GM12878 (cell line): ENCODE results near the gene SPOP. TPM values are rescaled to one million over a fixed set of nuclear protein-coding genes. Genes with fewer than 3 reads are reported as not detected.

Experiments used
- BMI1 ChIP-seq: fragments of 450-650 bp; IDR thresholded peaks from 2 replicates; pipeline ENCODE4 v1.6.1; 2016; ENCODE audit warnings: mild to moderate bottlenecking, moderate library complexity, borderline replicate concordance
- CBX3 ChIP-seq: fragments of 200-600 bp; sonication (generic); IDR thresholded peaks from 2 replicates; pipeline ENCODE4 v1.6.1; 2016; ENCODE audit warnings: low read depth, borderline replicate concordance
- CHD2 ChIP-seq: IDR thresholded peaks from 2 replicates; pipeline ENCODE4 v1.6.1; 2011; ENCODE audit warnings: low read depth, low read length, improper control_type of control experiment, borderline replicate concordance
- CHD4 ChIP-seq: fragments of 200-600 bp; sonication (generic); IDR thresholded peaks from 2 replicates; pipeline ENCODE4 v1.6.1; 2016; ENCODE audit warnings: mild to moderate bottlenecking
- CREB1 ChIP-seq: IDR thresholded peaks from 2 replicates; pipeline ENCODE4 v1.6.1; 2012; ENCODE audit warnings: low read depth, mild to moderate bottlenecking, inconsistent platforms
- CREM ChIP-seq: IDR thresholded peaks from 2 replicates; pipeline ENCODE4 v1.6.1; 2014; ENCODE audit warnings: antibody characterized with exemption, low read depth
- DPF2 ChIP-seq: fragments of 450-650 bp; IDR thresholded peaks from 2 replicates; pipeline ENCODE4 v1.6.1; 2017; ENCODE audit warnings: mild to moderate bottlenecking
- EP300 ChIP-seq, 2 experiments: fragments of 150-350 bp in 1 of 2; IDR thresholded peaks; 2 replicates each; pipeline ENCODE4 v1.6.1; 2011 to 2012; ENCODE audit warnings: low read depth in 2 of 2, low read length in 2 of 2, borderline replicate concordance in 1 of 2, improper control_type of control experiment in 1 of 2, inconsistent platforms in 1 of 2; ENCODE audit not compliant: control insufficient read depth in 1 of 2
- ESRRA ChIP-seq: IDR thresholded peaks from 2 replicates; pipeline ENCODE4 v1.6.1; 2012; ENCODE audit warnings: mild to moderate bottlenecking, low read length, improper control_type of control experiment
- FOXK2 ChIP-seq: fragments of 450-650 bp; IDR thresholded peaks from 2 replicates; pipeline ENCODE4 v1.6.1; 2017; ENCODE audit warnings: mild to moderate bottlenecking, moderate library complexity
- FOXM1 ChIP-seq: IDR thresholded peaks from 2 replicates; pipeline ENCODE4 v1.6.1; 2012; ENCODE audit warnings: low read depth, mild to moderate bottlenecking, inconsistent platforms, low read length, moderate library complexity
- HCFC1 ChIP-seq: fragments of 150-350 bp; IDR thresholded peaks from 2 replicates; pipeline ENCODE4 v1.6.1; 2014; ENCODE audit warnings: low read length
- IKZF1 ChIP-seq: fragments of 450-650 bp; conservative IDR thresholded peaks from 2 replicates; pipeline ENCODE4 v1.6.1; 2017; ENCODE audit warnings: antibody characterized with exemption, mild to moderate bottlenecking
- IRF5 ChIP-seq: fragments of 450-650 bp; IDR thresholded peaks from 2 replicates; pipeline ENCODE4 v1.6.1; 2017; ENCODE audit warnings: borderline replicate concordance
- MYB ChIP-seq: fragments of 150-350 bp; IDR thresholded peaks from 2 replicates; pipeline ENCODE4 v1.6.1; 2014; ENCODE audit warnings: mild to moderate bottlenecking, low read depth, low read length, borderline replicate concordance
- NR2C1 ChIP-seq: fragments of 450-650 bp; IDR thresholded peaks from 2 replicates; pipeline ENCODE4 v1.6.1; 2017; ENCODE audit warnings: antibody characterized with exemption, mild to moderate bottlenecking, moderate library complexity
- RB1 ChIP-seq: fragments of 450-650 bp; formaldehyde crosslinking; IDR thresholded peaks from 2 replicates; pipeline ENCODE4 v1.6.1; 2017; ENCODE audit warnings: mild to moderate bottlenecking, borderline replicate concordance
- RFX5 ChIP-seq: IDR thresholded peaks from 2 replicates; pipeline ENCODE4 v1.6.1; 2011; ENCODE audit warnings: low read depth, low read length, improper control_type of control experiment
- SUZ12 ChIP-seq: fragments of 200-600 bp; sonication (generic); IDR thresholded peaks from one replicate; pipeline ENCODE4 v1.6.1; 2018; ENCODE audit warnings: antibody characterized with exemption, mild to moderate bottlenecking; ENCODE audit not compliant: unreplicated experiment
- TCF12 ChIP-seq: IDR thresholded peaks from 2 replicates; pipeline ENCODE4 v1.6.1; 2011; ENCODE audit warnings: low read depth, mild to moderate bottlenecking, low read length
- USF1 ChIP-seq: IDR thresholded peaks from 2 replicates; pipeline ENCODE4 v1.6.1; 2011; ENCODE audit warnings: borderline replicate concordance, low read depth, mild to moderate bottlenecking, moderate library complexity, mixed read lengths, low read length; ENCODE audit not compliant: insufficient read depth; ENCODE audit errors: extremely low read length
- YBX1 ChIP-seq: fragments of 450-650 bp; IDR thresholded peaks from 2 replicates; pipeline ENCODE4 v1.6.1; 2016; ENCODE audit warnings: antibody characterized with exemption
- ZNF217 ChIP-seq: fragments of 450-650 bp; IDR thresholded peaks from 2 replicates; pipeline ENCODE4 v1.6.1; 2017; ENCODE audit warnings: antibody characterized with exemption, mild to moderate bottlenecking
- ZZZ3 ChIP-seq: IDR thresholded peaks from 2 replicates; pipeline ENCODE4 v1.6.1; 2011; ENCODE audit warnings: low read depth; ENCODE audit not compliant: control insufficient read depth, insufficient read length
- polyA plus RNA-seq, 11 experiments: library from polyadenylated mRNA; depleted of rRNA in 4 of 11; unstranded in 6 of 11; stranded (reverse) in 5 of 11; fragments of >200 nt; fragmentation: Nextera tagmentation in 4 of 11; fragmentation: Illumina TruSeq in 1 of 11; extraction: Ambion mirVana in 4 of 11; extraction: Trizol in 1 of 11; gene quantifications; 1 replicate in 1 of 11; 2 replicates in 10 of 11; pipeline versions ENCODE4 v1.2.1 to v1.2.3, GENCODE V29; 2011 to 2016; ENCODE audit warnings: inconsistent platforms in 2 of 11, missing spikeins in 2 of 11, low read depth in 1 of 11
- total RNA-seq, 4 experiments: library from RNA; depleted of rRNA in 3 of 4; stranded (reverse); fragments of >200 nt in 3 of 4; fragmentation: Illumina TruSeq in 1 of 4; extraction: Trizol in 1 of 4; gene quantifications; 2 replicates each; pipeline versions ENCODE4 v1.2.1 to v1.2.3, GENCODE V29; 2013 to 2021
- TF ChIP-seq, protein P1 (sequence below): IDR thresholded peaks from 2 replicates; pipeline ENCODE4 v1.6.1; 2011; ENCODE audit warnings: low read depth, mild to moderate bottlenecking, low read length, moderate library complexity, borderline replicate concordance; ENCODE audit errors: extremely low read depth
- TF ChIP-seq, protein P2 (sequence below): fragments of 450-650 bp; IDR thresholded peaks from 2 replicates; pipeline ENCODE4 v1.6.1; 2017; ENCODE audit warnings: mild to moderate bottlenecking, moderate library complexity

SPOP gene
- total and polyA plus RNA-seq, 10 of the 15 experiments (the other 5 are each of a cell fraction or from before 2014, with no cell fraction given) = 35.1 to 80.4 (median 44.7) TPM

DNA sequence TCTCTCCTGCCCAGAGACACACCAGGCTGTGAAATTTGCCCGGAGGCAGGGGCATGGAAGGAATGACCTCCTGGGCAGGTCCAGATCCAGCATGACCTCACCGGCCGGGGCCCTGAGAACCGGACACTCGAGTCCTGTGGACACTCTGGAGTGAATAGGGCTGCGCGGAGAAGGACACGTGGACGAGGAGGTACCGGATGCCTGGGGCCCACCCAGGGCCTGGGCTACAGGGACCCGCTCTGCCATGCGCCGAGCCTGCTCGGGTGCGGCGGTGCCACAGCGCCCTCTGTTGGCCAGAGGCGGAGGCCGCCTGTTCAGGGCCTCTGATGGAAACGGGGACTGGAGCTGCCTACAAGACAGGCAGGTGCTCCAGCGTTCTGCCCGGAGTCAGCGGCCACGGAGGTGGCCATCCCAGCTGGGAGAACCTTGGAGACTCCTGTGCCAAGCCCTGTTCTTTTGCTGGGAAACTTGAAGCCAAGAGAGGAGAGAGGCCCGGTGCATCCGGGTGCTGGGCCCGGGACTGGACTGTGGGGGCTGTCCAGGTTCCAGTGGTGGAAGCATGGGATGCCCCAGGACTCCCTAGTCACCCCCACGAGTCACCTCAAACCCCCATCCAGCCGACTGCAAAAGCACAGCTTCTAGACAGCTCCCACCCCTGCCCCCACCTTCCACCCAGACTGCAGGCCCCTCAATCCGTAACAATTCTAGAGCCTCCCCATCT lies 121.5 kb downstream of the SPOP start (continued):
- TF ChIP-seq, protein P1, sequence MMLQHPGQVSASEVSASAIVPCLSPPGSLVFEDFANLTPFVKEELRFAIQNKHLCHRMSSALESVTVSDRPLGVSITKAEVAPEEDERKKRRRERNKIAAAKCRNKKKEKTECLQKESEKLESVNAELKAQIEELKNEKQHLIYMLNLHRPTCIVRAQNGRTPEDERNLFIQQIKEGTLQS = no peak
- TF ChIP-seq CREM (no peak), CREB1 (no peak), USF1 (peak; percentile 4), HCFC1 (0 out of 2 replicates have a peak, but pooled peaks have one; percentile 16), CHD2 (no peak), ZZZ3 (no peak), TCF12 (no peak), IRF5 (no peak), ESRRA (no peak), YBX1 (no peak), CHD4 (no peak), RB1 (peak; percentile 59; the same call in 1 of the 2 replicates), DPF2 (no peak), SUZ12 (no peak), FOXK2 (no peak), MYB (no peak), EP300 (IDR thresholded peaks at IDR 0.05; ENCODE audit: borderline replicate concordance in 1 of 2, control insufficient read depth in 1 of 2, low read depth in 2 of 2, low read length in 2 of 2) (no peak), BMI1 (no peak), NR2C1 (peak; percentile 56), CBX3 (no peak), IKZF1 (0 out of 2 replicates have a peak, but pooled peaks have one; percentile 20), RFX5 (no peak), FOXM1 (no peak), ZNF217 (no peak)
- TF ChIP-seq, protein P2, sequence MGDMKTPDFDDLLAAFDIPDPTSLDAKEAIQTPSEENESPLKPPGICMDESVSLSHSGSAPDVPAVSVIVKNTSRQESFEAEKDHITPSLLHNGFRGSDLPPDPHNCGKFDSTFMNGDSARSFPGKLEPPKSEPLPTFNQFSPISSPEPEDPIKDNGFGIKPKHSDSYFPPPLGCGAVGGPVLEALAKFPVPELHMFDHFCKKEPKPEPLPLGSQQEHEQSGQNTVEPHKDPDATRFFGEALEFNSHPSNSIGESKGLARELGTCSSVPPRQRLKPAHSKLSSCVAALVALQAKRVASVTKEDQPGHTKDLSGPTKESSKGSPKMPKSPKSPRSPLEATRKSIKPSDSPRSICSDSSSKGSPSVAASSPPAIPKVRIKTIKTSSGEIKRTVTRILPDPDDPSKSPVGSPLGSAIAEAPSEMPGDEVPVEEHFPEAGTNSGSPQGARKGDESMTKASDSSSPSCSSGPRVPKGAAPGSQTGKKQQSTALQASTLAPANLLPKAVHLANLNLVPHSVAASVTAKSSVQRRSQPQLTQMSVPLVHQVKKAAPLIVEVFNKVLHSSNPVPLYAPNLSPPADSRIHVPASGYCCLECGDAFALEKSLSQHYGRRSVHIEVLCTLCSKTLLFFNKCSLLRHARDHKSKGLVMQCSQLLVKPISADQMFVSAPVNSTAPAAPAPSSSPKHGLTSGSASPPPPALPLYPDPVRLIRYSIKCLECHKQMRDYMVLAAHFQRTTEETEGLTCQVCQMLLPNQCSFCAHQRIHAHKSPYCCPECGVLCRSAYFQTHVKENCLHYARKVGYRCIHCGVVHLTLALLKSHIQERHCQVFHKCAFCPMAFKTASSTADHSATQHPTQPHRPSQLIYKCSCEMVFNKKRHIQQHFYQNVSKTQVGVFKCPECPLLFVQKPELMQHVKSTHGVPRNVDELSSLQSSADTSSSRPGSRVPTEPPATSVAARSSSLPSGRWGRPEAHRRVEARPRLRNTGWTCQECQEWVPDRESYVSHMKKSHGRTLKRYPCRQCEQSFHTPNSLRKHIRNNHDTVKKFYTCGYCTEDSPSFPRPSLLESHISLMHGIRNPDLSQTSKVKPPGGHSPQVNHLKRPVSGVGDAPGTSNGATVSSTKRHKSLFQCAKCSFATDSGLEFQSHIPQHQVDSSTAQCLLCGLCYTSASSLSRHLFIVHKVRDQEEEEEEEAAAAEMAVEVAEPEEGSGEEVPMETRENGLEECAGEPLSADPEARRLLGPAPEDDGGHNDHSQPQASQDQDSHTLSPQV = peak; percentile 63; the same call in 1 of the 2 replicates
